SK-N-MC (cell line): ENCODE measurements around the gene ZNF324.

ENCODE experiments used
- EZH2 ChIP-seq: fragments of 200-600 bp; sonication (generic); IDR thresholded peaks from one replicate; pipeline ENCODE4 v1.6.1; 2017; ENCODE audit warnings: antibody characterized with exemption
- POLR2AphosphoS5 ChIP-seq: IDR thresholded peaks from 2 replicates; pipeline ENCODE4 v1.6.1; 2012; ENCODE audit warnings: mild to moderate bottlenecking, low read depth, low read length, borderline replicate concordance

GRCh38 chr19:58515259-58515658 lies 48.4 kb downstream of the ZNF324 start:
- TF ChIP-seq EZH2 (no peak), POLR2AphosphoS5 (no peak)
